Measurements from ENCODE around the gene NAV2. TPM values are rescaled to one million over a fixed set of nuclear protein-coding genes. Genes with fewer than 3 reads are reported as not detected.

Gene NAV2
- total and polyA plus RNA-seq, 10 donors: 0.46 to 11.6 (median 4.1) TPM

DNA sequence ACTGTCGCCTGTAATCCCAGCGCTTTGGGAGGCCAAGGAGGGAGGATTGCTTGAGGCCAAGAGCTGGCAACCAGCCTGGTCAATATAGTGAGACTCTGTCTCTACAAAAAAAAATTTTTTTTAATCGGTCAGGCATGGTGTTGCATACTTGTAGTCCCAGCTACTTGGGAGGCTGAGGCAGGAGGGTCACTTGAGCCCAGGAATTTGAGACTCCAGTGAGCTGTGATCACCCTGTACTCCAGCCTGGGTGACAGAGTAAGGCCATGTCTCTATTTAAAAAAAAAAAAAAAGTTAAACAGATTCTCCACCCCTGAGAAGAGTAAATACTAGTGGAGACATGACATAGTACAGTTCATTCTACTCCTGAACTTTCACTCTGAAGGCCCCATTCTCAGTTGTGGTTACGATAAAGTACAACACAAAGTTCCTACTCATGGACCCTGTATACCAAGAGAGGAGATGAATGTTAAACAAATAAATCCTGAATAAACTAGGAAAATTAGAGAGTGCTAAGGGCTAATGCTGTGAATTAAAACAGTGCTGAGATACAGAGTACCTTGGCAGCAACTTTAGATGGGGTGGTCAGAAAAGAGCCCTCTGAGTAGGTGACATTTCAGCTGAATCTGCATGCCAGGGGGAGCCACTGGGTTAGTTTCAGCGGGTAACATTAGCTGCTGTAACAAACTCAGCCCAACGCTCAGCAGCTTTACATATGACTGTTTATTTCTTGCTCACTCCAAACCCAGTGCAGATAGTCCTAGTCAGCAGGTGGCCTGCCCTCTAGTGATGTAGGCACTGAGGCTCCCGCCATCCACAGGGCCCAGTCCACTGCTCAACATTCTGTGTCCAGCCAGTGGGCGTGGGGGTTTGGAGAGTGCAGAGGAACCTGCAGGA lies 372.5 kb downstream of the NAV2 start:
- Histone ChIP-seq H3K9me3 (no peaks in the 10 kb centered on the region), H3K4me3 (no peak overlapping the region), H3K27me3 (replicated peaks in 1 of 7) (no peaks in the 10 kb centered on the region), H3K4me1 (peaks cover 0 to 14% (median 2%) of the 10 kb centered on the region in 6 donors), H3K36me3 (peaks cover 0 to 45% (median 0%) of the 10 kb centered on the region in 6 donors), H3K27ac (no peak overlapping the region)
- 91 to 95% (median 93%) methylated on average over 6 to 8 of the region's 8 CpGs for WGBS, 5 donors
- intact Hi-C loops (cut with DNase I; ENCODE audit: low total_unique reads): no loop called here
- TF ChIP-seq POLR2A (IDR thresholded peaks at IDR 0.05) (no peak), POLR2AphosphoS5 (IDR thresholded peaks at IDR 0.05) (no peak)
- TF ChIP-seq, protein P1, sequence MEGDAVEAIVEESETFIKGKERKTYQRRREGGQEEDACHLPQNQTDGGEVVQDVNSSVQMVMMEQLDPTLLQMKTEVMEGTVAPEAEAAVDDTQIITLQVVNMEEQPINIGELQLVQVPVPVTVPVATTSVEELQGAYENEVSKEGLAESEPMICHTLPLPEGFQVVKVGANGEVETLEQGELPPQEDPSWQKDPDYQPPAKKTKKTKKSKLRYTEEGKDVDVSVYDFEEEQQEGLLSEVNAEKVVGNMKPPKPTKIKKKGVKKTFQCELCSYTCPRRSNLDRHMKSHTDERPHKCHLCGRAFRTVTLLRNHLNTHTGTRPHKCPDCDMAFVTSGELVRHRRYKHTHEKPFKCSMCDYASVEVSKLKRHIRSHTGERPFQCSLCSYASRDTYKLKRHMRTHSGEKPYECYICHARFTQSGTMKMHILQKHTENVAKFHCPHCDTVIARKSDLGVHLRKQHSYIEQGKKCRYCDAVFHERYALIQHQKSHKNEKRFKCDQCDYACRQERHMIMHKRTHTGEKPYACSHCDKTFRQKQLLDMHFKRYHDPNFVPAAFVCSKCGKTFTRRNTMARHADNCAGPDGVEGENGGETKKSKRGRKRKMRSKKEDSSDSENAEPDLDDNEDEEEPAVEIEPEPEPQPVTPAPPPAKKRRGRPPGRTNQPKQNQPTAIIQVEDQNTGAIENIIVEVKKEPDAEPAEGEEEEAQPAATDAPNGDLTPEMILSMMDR (IDR thresholded peaks at IDR 0.05 in 8 of 11, conservative IDR thresholded peaks at IDR 0.05 in 3 of 11): no peak
- DNase-seq: no peak

DNA sequence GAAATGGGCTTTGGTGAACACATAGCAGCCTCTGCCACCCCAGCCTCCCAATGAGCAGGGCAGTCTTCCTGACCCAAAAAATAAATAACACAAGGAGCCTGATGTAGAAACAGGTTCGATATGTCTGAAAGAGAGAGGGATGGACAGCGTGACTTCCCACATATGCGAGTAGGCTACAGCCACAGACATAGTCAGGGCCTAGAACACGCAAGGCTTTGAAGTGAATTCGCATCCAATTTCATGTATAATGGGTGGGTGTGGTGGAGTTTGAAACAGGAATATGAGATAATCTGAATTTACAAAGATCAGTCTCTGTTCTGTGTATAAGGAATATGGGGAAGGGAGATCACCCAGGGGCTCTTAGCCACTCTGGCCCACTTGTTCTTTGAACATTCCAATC lies 373.3 kb downstream of the NAV2 start:
- H3K4me3 ChIP-seq: no peak overlapping the region
- no peaks in the 10 kb centered on the region for H3K9me3 ChIP-seq
- H3K27me3 ChIP-seq (replicated peaks in 1 of 7): no peaks in the 10 kb centered on the region
- H3K27ac ChIP-seq: no peak overlapping the region
- H3K36me3 ChIP-seq: peaks cover 0 to 42% (median 0%) of the 10 kb centered on the region in 6 donors
- intact Hi-C loops (cut with DNase I; ENCODE audit: low total_unique reads): no loop called here
- WGBS, 5 donors: 92 to 98% (median 96%) methylated on average over 5 of the region's 5 CpGs
- no peak for DNase-seq
- H3K4me1 ChIP-seq: peaks cover 0 to 14% (median 4%) of the 10 kb centered on the region in 6 donors
- no peak for TF ChIP-seq POLR2AphosphoS5 (IDR thresholded peaks at IDR 0.05)
- TF ChIP-seq, protein P1 (IDR thresholded peaks at IDR 0.05 in 8 of 11, conservative IDR thresholded peaks at IDR 0.05 in 3 of 11): no peak

DNA sequence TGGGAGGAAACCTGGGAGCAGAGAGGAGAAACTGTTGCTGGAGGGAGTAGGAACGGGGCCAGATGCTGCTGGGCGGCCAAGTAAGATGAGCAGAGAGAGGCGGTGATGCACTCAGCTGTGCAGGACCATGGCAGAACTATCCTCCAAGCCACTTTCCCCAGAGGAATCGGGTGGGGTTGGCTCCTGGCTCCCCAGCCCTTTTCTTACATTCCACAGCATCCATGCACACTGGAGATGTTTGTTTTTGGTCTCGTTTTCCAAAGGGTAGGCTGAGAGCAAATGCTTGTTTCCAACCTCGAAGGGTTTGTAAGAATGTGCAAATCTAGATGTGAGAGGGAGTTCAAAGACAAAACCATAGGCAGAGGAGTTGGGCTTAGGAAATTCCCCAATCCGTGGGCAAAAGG lies 374.5 kb downstream of the NAV2 start:
- no peaks in the 10 kb centered on the region for H3K27me3 ChIP-seq (replicated peaks in 1 of 7)
- H3K4me3 ChIP-seq: no peak overlapping the region
- H3K4me1 ChIP-seq: peaks cover 0 to 14% (median 4%) of the 10 kb centered on the region in 6 donors
- DNase-seq: no peak
- H3K9me3 ChIP-seq: no peaks in the 10 kb centered on the region
- TF ChIP-seq, protein P1 (IDR thresholded peaks at IDR 0.05 in 8 of 11, conservative IDR thresholded peaks at IDR 0.05 in 3 of 11): no peak
- no peak overlapping the region for H3K27ac ChIP-seq
- peaks cover 0 to 54% (median 0%) of the 10 kb centered on the region in 6 donors for H3K36me3 ChIP-seq
- intact Hi-C loops (cut with DNase I; ENCODE audit: low total_unique reads): no loop called here
- WGBS, 5 donors: 79 to 92% (median 85%) methylated on average over 7 of the region's 7 CpGs

DNA sequence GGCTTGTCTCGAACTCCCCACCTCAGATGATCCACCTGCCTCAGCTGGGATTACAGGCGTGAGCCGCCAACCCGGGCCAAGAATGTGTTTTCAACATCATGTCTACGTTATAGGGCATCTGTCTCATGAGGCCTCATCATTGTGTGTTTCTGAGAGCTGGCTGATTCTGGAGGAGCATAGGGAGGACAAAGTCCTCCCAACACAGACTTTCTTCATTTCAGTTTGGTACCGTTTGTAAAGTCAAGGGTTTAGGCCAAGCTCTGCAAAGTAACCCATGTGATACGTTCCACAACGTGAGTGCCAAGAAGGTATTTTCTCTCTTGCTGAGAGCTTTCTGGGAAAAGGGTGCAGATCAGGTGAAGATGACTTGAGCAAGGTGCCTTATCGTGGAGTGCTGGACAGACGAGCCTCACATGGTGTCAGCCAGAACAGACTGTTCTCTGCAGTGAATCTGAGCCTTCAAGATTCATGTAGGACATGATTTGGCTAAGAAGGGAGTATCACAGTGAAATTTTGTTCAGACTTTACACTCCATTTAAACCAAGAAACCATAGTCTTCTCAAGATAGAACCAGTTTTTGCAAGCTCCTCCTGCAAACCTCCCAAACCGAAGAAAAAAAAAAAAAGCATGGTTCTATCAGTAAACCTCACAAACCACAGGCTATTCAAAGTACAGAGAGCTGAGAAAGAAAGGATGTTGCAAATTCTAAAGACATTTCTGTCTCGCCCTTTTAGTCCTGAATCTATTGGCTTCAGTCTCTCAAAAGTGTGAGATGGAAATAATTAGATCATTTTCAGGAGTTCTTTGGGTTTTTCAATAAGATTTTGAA lies 376.0 kb downstream of the NAV2 start:
- no peak overlapping the region for H3K4me3 ChIP-seq
- no peak overlapping the region for H3K27ac ChIP-seq
- TF ChIP-seq POLR2A (IDR thresholded peaks at IDR 0.05) (no peak), POLR2AphosphoS5 (IDR thresholded peaks at IDR 0.05) (no peak)
- TF ChIP-seq, protein P1 (IDR thresholded peaks at IDR 0.05 in 8 of 11, conservative IDR thresholded peaks at IDR 0.05 in 3 of 11): no peak
- no peaks in the 10 kb centered on the region for H3K9me3 ChIP-seq
- DNase-seq: no peak
- WGBS, 5 donors: 75 to 81% (median 78%) methylated on average over 12 of the region's 12 CpGs
- H3K36me3 ChIP-seq: peaks cover 0 to 52% (median 0%) of the 10 kb centered on the region in 6 donors
- intact Hi-C loops (cut with DNase I; ENCODE audit: low total_unique reads): no loop called here
- H3K4me1 ChIP-seq: peaks cover 0 to 14% (median 4%) of the 10 kb centered on the region in 6 donors
- H3K27me3 ChIP-seq (replicated peaks in 1 of 7): no peaks in the 10 kb centered on the region
